MM.1S (cell line): ENCODE data around the gene HOXC11.

Source experiments
- DNase-seq: peaks from one replicate; pipeline ENCODE4 v3.0.0-alpha.2; 2015
- H2AFZ ChIP-seq: fragments of 300-600 bp; sonication (generic); 2 replicates; pipeline ENCODE4 v1.6.0; 2016; ENCODE audit warnings: antibody characterized with exemption, low read length
- H3F3A ChIP-seq: fragments of 300-600 bp; sonication (generic); 2 replicates; pipeline ENCODE4 v1.6.1; 2016; ENCODE audit warnings: mild to moderate bottlenecking, antibody characterized with exemption, low read length, moderate library complexity, mixed read lengths; ENCODE audit not compliant: insufficient read depth
- H3K27ac ChIP-seq: fragments of 300-600 bp; sonication (generic); 2 replicates; pipeline ENCODE4 v1.5.1; 2016; ENCODE audit warnings: mild to moderate bottlenecking, low read length
- H3K27me3 ChIP-seq: fragments of 300-600 bp; sonication (generic); replicated peaks from 2 replicates; pipeline ENCODE4 v1.6.0; 2016; ENCODE audit warnings: low read length; ENCODE audit not compliant: insufficient read depth
- H3K36me3 ChIP-seq: fragments of 300-600 bp; sonication (generic); replicated peaks from 2 replicates; pipeline ENCODE4 v1.6.1; 2016; ENCODE audit warnings: mild to moderate bottlenecking, low read length, mixed read lengths; ENCODE audit not compliant: insufficient read depth
- H3K4me1 ChIP-seq: fragments of 300-600 bp; sonication (generic); 2 replicates; pipeline ENCODE4 v1.6.1; 2016; ENCODE audit warnings: low read length, mixed read lengths
- H3K4me2 ChIP-seq: fragments of 300-600 bp; sonication (generic); 2 replicates; pipeline ENCODE4 v1.6.0; 2016; ENCODE audit warnings: low read depth, low read length
- H3K4me3 ChIP-seq: fragments of 300-600 bp; sonication (generic); 2 replicates; pipeline ENCODE4 v1.5.1; 2016; ENCODE audit warnings: low read length, mixed read lengths
- H3K79me2 ChIP-seq: fragments of 300-600 bp; sonication (generic); 2 replicates; pipeline ENCODE4 v1.6.1; 2016; ENCODE audit warnings: mixed run types, low read length, mixed read lengths
- H3K9ac ChIP-seq: fragments of 300-600 bp; sonication (generic); 2 replicates; pipeline ENCODE4 v1.6.1; 2016; ENCODE audit warnings: low read length, mixed read lengths
- H3K9me2 ChIP-seq: fragments of 300-600 bp; sonication (generic); replicated peaks from 2 replicates; pipeline ENCODE4 v1.6.1; 2016; ENCODE audit warnings: mild to moderate bottlenecking, low read length, mixed read lengths; ENCODE audit not compliant: insufficient read depth
- H3K9me3 ChIP-seq: fragments of 300-600 bp; sonication (generic); replicated peaks from 2 replicates; pipeline ENCODE4 v1.6.1; 2016; ENCODE audit warnings: mild to moderate bottlenecking, low read length, mixed read lengths; ENCODE audit not compliant: insufficient read depth
- H4K20me1 ChIP-seq: fragments of 300-600 bp; sonication (generic); 2 replicates; pipeline ENCODE4 v1.6.1; 2016; ENCODE audit warnings: mild to moderate bottlenecking, low read length, moderate library complexity, mixed read lengths; ENCODE audit not compliant: insufficient read depth
- EZH2 ChIP-seq: fragments of 300-600 bp; sonication (generic); optimal IDR thresholded peaks from 2 replicates; pipeline ENCODE3; 2017; ENCODE audit warnings: low read depth, mild to moderate bottlenecking, antibody characterized with exemption, low read length, mixed read lengths
- EZH2phosphoT487 ChIP-seq: fragments of 300-600 bp; sonication (generic); IDR thresholded peaks from 2 replicates; pipeline ENCODE4 v1.6.1; 2018; ENCODE audit warnings: antibody characterized with exemption, low read length
- TF ChIP-seq, protein P1 (sequence below): fragments of 300-600 bp; sonication (generic); IDR thresholded peaks from 2 replicates; pipeline ENCODE4 v1.5.1; 2016; ENCODE audit warnings: antibody characterized with exemption, low read length, mixed read lengths

Gene HOXC11

DNA sequence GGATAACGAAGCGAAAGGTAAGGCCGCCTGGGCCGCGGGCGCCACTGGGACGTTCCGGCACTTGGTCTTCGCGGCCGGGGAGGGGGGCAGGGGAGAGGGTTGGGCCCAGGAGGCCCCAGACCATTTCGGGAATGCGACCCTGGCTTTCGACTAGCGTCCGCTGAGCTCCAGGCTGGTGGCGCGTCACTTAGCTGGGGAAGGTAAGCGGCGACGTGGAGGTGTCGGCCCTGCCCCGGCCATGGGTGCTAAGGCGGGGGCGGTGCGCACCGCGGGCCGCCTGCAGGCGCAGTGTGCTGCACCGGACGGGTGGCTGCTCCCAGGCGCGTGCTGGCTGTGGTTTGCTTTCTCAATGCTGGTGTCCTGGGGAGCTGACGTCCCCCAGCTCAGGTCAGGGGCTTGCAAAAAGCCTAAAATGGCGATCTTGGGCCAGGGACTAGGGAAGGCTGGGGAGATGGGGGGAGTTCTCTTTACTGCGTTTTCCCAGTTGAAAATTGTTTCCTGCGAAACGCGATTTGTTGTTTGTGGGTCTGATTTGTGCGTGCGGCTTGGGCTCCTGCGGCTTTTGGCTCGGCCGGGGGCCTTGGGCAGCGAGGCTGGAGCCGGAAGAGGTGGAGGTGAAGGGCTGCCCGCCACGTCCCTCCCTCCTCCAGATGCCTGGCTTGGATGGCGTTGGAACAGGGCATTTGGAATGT is 13.2 kb downstream of the HOXC11 start:
- no peak overlapping the region for H3K4me3 ChIP-seq

DNA sequence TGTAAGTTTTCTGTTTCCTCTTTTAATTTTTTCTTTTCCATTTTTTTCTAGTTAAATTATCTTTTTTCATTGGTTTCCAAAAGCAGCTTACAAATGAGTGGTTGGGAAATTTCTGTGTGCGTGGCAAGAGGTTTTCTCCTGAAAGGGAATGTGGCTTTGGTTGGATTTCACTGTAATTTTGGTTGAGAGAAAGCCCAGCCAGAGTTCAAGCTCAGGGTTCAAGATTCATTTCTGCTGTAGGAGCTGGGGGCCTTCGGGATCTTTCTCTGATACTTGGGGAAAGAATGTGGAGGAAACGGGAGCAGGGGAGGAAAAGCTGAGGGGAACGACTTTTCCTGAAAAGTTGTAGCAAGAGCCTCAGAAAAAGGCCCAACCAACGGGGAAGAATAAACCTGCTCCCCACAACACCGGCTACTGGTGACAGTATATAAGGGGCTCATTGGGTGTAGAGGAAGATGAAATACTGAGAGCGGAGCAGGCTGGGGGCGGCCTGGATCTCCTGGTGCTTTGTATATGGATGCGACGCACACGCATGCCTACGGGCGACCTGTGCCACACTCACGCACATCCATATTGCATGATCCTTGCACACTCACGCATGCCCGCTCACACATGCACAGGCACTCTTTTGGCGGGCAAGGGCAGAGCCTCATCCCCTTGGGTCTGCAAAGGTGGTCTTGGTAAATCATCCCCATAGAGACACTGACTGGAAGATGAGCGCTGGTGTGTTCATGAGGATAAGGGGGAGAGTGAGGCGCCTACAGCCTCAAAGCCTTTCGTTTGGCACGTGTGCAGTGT is 14.0 kb downstream of the HOXC11 start:
- no peaks in the 10 kb centered on the region for H3K9me2 ChIP-seq
- no peak overlapping the region for H3K9ac ChIP-seq
- H3K27ac ChIP-seq, result no peak overlapping the region
- no peak overlapping the region for H3K4me3 ChIP-seq
- DNase-seq, result no peak
- no peaks in the 10 kb centered on the region for H3K79me2 ChIP-seq
- no peak overlapping the region for H2AFZ ChIP-seq
- TF ChIP-seq, protein P1, sequence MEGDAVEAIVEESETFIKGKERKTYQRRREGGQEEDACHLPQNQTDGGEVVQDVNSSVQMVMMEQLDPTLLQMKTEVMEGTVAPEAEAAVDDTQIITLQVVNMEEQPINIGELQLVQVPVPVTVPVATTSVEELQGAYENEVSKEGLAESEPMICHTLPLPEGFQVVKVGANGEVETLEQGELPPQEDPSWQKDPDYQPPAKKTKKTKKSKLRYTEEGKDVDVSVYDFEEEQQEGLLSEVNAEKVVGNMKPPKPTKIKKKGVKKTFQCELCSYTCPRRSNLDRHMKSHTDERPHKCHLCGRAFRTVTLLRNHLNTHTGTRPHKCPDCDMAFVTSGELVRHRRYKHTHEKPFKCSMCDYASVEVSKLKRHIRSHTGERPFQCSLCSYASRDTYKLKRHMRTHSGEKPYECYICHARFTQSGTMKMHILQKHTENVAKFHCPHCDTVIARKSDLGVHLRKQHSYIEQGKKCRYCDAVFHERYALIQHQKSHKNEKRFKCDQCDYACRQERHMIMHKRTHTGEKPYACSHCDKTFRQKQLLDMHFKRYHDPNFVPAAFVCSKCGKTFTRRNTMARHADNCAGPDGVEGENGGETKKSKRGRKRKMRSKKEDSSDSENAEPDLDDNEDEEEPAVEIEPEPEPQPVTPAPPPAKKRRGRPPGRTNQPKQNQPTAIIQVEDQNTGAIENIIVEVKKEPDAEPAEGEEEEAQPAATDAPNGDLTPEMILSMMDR, result no peak
- TF ChIP-seq EZH2phosphoT487 (no peak), EZH2 (no peak)
- H3K9me3 ChIP-seq, result no peaks in the 10 kb centered on the region
- H4K20me1 ChIP-seq, result no peaks in the 10 kb centered on the region; the same call in 1 of the 2 replicates
- peaks cover 19% of the 10 kb centered on the region; the same call in 1 of the 2 replicates for H3K4me1 ChIP-seq
- no peaks in the 10 kb centered on the region for H3K36me3 ChIP-seq
- H3F3A ChIP-seq, result 0 out of 2 replicates have a peak, but pooled peaks cover 3% of the 10 kb centered on the region
- peaks cover 96% of the 10 kb centered on the region for H3K27me3 ChIP-seq
- H3K4me2 ChIP-seq, result no peak overlapping the region

More for the DNA sequence above, 13.2 kb downstream of the HOXC11 start:
- H3K4me2 ChIP-seq, result peak overlapping the region; percentile 6; the same call in 1 of the 2 replicates
- H3K36me3 ChIP-seq, result no peaks in the 10 kb centered on the region
- H3K27ac ChIP-seq, result no peak overlapping the region
- no peaks in the 10 kb centered on the region for H3K9me2 ChIP-seq
- DNase-seq, result no peak
- 0 out of 2 replicates have a peak, but pooled peaks cover 3% of the 10 kb centered on the region for H3F3A ChIP-seq
- H2AFZ ChIP-seq, result no peak overlapping the region
- no peaks in the 10 kb centered on the region for H3K9me3 ChIP-seq
- H3K4me1 ChIP-seq, result peaks cover 13% of the 10 kb centered on the region; the same call in 1 of the 2 replicates
- no peaks in the 10 kb centered on the region for H3K79me2 ChIP-seq
- no peak overlapping the region for H3K9ac ChIP-seq
- TF ChIP-seq, protein P1, result no peak
- TF ChIP-seq EZH2phosphoT487 (no peak), EZH2 (no peak)
- H4K20me1 ChIP-seq, result no peaks in the 10 kb centered on the region; the same call in 1 of the 2 replicates
- peaks cover 96% of the 10 kb centered on the region for H3K27me3 ChIP-seq

DNA sequence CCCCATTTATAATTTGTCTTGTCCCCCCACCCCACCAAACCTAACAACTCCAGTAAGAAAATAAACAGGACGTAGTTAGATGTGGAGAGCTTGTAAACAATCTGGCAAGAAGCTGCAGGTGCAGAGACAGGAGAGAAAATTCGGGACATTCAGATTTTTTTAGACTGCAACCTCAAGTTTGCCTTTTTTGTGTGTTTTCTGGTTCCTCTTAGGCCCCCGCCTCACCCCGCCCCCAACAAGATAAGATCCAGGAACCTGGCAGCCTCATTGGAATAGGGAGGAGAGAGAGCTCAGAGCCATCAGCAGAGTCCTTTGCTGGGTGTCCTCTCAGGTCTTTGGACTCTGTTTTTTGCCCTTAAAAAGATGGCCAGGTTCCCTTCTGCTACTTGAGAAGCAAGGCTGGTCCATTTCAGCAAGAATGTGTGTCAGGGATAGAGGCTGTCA is 14.9 kb downstream of the HOXC11 start:
- peaks cover 96% of the 10 kb centered on the region for H3K27me3 ChIP-seq
- no peak overlapping the region for H3K27ac ChIP-seq
- H3K9ac ChIP-seq, result no peak overlapping the region
- H4K20me1 ChIP-seq, result no peaks in the 10 kb centered on the region
- no peak overlapping the region for H2AFZ ChIP-seq
- H3K9me3 ChIP-seq, result no peaks in the 10 kb centered on the region
- no peaks in the 10 kb centered on the region for H3K79me2 ChIP-seq
- TF ChIP-seq EZH2phosphoT487 (no peak), EZH2 (no peak)
- TF ChIP-seq, protein P1, result no peak
- no peak overlapping the region for H3K4me3 ChIP-seq
- no peak for DNase-seq
- peaks cover 20% of the 10 kb centered on the region; the same call in 1 of the 2 replicates for H3K4me1 ChIP-seq
- no peaks in the 10 kb centered on the region for H3K36me3 ChIP-seq
- H3K9me2 ChIP-seq, result no peaks in the 10 kb centered on the region
- H3K4me2 ChIP-seq, result no peak overlapping the region
- 0 out of 2 replicates have a peak, but pooled peaks cover 3% of the 10 kb centered on the region for H3F3A ChIP-seq
